ENCODE results near the gene INSYN1. TPM values are rescaled to one million over a fixed set of nuclear protein-coding genes. Genes with fewer than 3 reads are reported as not detected.

INSYN1 gene
- total and polyA plus RNA-seq, 2 of the 13 experiments (the other 11 are each of a cell fraction or from before 2014, with no cell fraction given) = not detected

- ATAC-seq (peak; percentile 38; the same call in 2 of the 3 replicates), DNase-seq (ENCODE audit: low spot score) (no peak), FAIRE-seq (no peak)
- POLR2A ChIA-PET = no interaction called here
- no peak overlapping the region for H3K4me2 ChIP-seq (ENCODE audit: low read depth, low read length)
- peaks cover 1 to 6% of the 10 kb centered on the region in 2 experiments; a peak in 1 of 5 replicates for H3K27me3 ChIP-seq (ENCODE audit: control insufficient read depth in 1 of 2, insufficient read depth in 2 of 2, low read length in 2 of 2)
- TF ChIP-seq STAG1 (CRISPR knock-in tag; IDR thresholded peaks at IDR 0.05) = peak; percentile 50
- TF ChIP-seq MIXL1 (CRISPR knock-in tag; IDR thresholded peaks at IDR 0.05) = no peak
- TF ChIP-seq ZHX2 (IDR thresholded peaks at IDR 0.05; ENCODE audit: low read depth) = no peak
- no peak for TF ChIP-seq ZHX2 (CRISPR knock-in tag; IDR thresholded peaks at IDR 0.05; ENCODE audit: borderline replicate concordance)
- peak; percentile 96 for TF ChIP-seq ZNF768 (CRISPR knock-in tag; IDR thresholded peaks at IDR 0.05)
- TF ChIP-seq, protein P1, sequence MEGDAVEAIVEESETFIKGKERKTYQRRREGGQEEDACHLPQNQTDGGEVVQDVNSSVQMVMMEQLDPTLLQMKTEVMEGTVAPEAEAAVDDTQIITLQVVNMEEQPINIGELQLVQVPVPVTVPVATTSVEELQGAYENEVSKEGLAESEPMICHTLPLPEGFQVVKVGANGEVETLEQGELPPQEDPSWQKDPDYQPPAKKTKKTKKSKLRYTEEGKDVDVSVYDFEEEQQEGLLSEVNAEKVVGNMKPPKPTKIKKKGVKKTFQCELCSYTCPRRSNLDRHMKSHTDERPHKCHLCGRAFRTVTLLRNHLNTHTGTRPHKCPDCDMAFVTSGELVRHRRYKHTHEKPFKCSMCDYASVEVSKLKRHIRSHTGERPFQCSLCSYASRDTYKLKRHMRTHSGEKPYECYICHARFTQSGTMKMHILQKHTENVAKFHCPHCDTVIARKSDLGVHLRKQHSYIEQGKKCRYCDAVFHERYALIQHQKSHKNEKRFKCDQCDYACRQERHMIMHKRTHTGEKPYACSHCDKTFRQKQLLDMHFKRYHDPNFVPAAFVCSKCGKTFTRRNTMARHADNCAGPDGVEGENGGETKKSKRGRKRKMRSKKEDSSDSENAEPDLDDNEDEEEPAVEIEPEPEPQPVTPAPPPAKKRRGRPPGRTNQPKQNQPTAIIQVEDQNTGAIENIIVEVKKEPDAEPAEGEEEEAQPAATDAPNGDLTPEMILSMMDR (CRISPR knock-in tag; IDR thresholded peaks at IDR 0.05) = peak; percentile 54
- H2AFZ ChIP-seq (ENCODE audit: low read length) = no peak overlapping the region
- no peaks in the 10 kb centered on the region for H3K9me3 ChIP-seq (ENCODE audit: low read length)
- H3K4me3 ChIP-seq (replicated peaks in 1 of 3; ENCODE audit: insufficient read depth in 1 of 3, low read depth in 2 of 3, low read length in 3 of 3) = no peak overlapping the region
- 6% methylated on average over 7 of the region's 8 CpGs for WGBS (ENCODE audit: low lambda C conversion rate)
- BruUV-seq (replicated peaks) = no TSS peak
- no peak overlapping the region for H3K9ac ChIP-seq (ENCODE audit: insufficient read depth, low read depth, low read length)
- H3K79me2 ChIP-seq (ENCODE audit: insufficient read depth, low read length) = no peaks in the 10 kb centered on the region
- no peak overlapping the region for H3K27ac ChIP-seq (ENCODE audit: extremely low read length, insufficient read depth, low read length)
- intact Hi-C loops (cut with micrococcal nuclease; ENCODE audit: unreplicated experiment) (no loop called here), in situ Hi-C loops (cut with HindIII; ENCODE audit: extremely low pct_ligation_motif_present, low pct_unique_long_range_greater_than_20kb) (no loop called here)
- no peaks in the 10 kb centered on the region for H3K36me3 ChIP-seq (replicated peaks in 1 of 2; ENCODE audit: control insufficient read depth in 1 of 2, insufficient read depth in 2 of 2, low read length in 2 of 2)
- H3K4me1 ChIP-seq (ENCODE audit: insufficient read depth, low read length) = peaks cover 15% of the 10 kb centered on the region; the same call in 1 of the 2 replicates
- no peaks in the 10 kb centered on the region for H4K20me1 ChIP-seq (ENCODE audit: insufficient read depth, low read length)
- CTCF ChIA-PET (ENCODE audit: low intra/inter-chr PET ratio, low total read pairs) = no interaction called here
Measured at GRCh38 chr15:73781038-73781925, 28.1 kb upstream of the INSYN1 start.

All from HepG2 (cell line).